ENCODE measurements around the gene TSPAN18.

DNA sequence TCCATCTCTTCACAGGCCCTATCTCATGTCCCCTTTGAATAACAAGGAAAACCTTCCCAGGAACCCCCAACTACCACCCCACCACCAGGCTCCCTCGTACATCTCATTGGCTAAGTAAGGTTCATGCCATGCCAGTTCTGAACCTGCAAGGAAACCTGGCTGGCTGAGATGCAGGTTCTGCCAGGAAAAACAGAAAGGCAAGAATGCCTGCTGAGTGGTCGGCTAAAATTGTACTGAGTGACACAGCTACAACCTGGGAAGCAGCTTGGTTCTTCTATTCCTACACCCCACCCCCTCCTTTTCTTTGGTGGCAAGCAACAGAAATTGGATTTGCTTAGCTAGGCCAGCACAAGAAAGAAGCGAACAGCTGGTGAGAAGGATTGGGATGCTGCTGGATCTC, 36.1 kb upstream of the TSPAN18 start:
- TF ChIP-seq CTCF (IDR thresholded peaks at IDR 0.05) (no peak), POLR2A (IDR thresholded peaks at IDR 0.05) (no peak)
